ENCODE measurements around the gene APOBEC3C.
A peak's percentile ranks its signal among the peaks of the same experiment; 100 is the strongest.
"Not testable (repeated sequence)": the region's sequence is repeated elsewhere in the genome, so short reads cannot be mapped to it uniquely, and the experiment has no call there.

The APOBEC3C gene

GRCh38 chr22:38971791-38972190, 42.3 kb upstream of the APOBEC3C start:
- H3K27ac ChIP-seq (ENCODE audit: low read depth, low read length): no peak overlapping the region
- no peaks in the 10 kb centered on the region for H3K36me3 ChIP-seq (ENCODE audit: insufficient read depth, low read length)
- H3K27me3 ChIP-seq (ENCODE audit: insufficient read depth, low read length): no peaks in the 10 kb centered on the region
- H3K9ac ChIP-seq (ENCODE audit: low read depth, low read length): no peak overlapping the region
- WGBS: 95% methylated on average over 3 of the region's 3 CpGs
- no peaks in the 10 kb centered on the region for H3K4me1 ChIP-seq (ENCODE audit: insufficient read depth, low read length)
- H3K9me3 ChIP-seq (ENCODE audit: insufficient read depth, low read depth, low read length): peaks cover 13% of the 10 kb centered on the region
- no peak overlapping the region for H3K4me3 ChIP-seq (ENCODE audit: low read length)

DNA sequence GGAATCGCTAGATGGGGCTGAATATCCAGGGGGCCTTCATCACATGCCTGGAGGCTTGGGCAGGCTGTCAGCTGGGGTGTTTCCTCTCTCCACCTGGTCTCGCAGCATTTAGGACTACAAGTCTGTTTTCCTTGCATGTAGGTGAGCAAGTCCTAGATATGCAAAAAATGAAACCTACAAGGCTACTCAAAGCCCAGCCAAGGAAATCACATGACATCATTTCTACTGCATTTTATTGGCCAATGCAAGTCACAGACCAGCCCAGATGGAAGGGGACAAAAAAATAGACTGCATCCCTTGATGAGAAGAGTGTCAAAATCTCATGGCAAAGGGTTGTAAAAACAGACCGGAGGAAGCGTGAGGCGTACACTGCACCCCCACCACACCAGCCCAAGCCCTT, 41.5 kb upstream of the APOBEC3C start:
- Histone ChIP-seq H3K9ac (ENCODE audit: low read depth, low read length) (no peak overlapping the region), H3K4me1 (ENCODE audit: insufficient read depth, low read length) (no peaks in the 10 kb centered on the region), H3K27me3 (ENCODE audit: insufficient read depth, low read length) (no peaks in the 10 kb centered on the region), H3K9me3 (ENCODE audit: insufficient read depth, low read depth, low read length) (peaks cover 14% of the 10 kb centered on the region), H3K27ac (ENCODE audit: low read depth, low read length) (no peak overlapping the region), H3K36me3 (ENCODE audit: insufficient read depth, low read length) (no peaks in the 10 kb centered on the region), H3K4me3 (ENCODE audit: low read length) (no peak overlapping the region)
- 91% methylated on average over 5 of the region's 5 CpGs for WGBS

DNA sequence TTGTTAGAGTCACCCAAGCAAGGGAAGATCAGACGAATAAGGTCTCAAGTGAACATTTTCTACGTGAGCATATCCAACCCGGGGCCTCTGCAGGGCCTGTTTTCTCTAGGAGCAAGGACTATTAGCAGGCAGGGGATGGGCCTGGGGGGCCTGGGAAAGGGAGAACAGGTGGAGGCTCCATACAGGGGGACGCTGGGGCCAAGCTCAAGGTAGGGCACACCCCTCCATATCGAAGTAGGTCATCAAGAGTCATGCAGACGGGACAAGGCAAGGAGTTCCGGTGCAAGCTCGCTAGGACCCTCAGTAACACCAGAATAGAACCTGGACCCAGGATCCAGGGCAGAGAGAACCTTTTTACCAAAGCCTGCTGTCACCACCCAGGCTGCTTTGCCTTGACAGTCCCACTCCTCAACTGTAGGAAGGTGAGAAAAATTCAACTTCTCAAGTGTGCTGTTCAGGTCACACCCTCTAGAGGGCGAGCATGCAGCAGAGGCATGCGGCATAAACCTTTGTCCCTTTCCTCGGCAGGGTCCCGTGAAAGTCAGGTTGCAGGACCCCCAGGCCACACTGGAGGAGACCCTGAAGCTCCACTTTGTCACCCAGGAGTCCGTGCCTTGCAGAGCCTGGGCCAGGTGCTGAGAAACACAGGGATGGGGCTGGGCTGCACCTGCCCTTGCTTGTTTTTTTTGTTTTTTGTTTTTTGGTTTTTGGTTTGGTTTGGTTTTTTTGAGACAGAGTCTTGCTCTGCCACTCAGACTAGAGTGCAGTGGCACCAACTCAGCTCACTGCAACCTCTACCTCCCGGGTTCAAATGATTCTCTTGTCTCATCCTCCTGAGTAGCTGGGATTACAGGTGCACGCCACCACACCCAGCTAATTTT, 40.5 kb upstream of the APOBEC3C start:
- Histone ChIP-seq H3K27me3 (ENCODE audit: insufficient read depth, low read length) (no peaks in the 10 kb centered on the region), H3K36me3 (ENCODE audit: insufficient read depth, low read length) (no peaks in the 10 kb centered on the region), H3K9ac (ENCODE audit: low read depth, low read length) (no peak overlapping the region), H3K27ac (ENCODE audit: low read depth, low read length) (no peak overlapping the region), H3K4me3 (ENCODE audit: low read length) (no peak overlapping the region), H3K4me1 (ENCODE audit: insufficient read depth, low read length) (no peaks in the 10 kb centered on the region), H3K9me3 (ENCODE audit: insufficient read depth, low read depth, low read length) (peaks cover 14% of the 10 kb centered on the region)
- 56% methylated on average over 15 of the region's 15 CpGs for WGBS

GRCh38 chr22:38974170-38974825, 39.8 kb upstream of the APOBEC3C start:
- no peak overlapping the region for H3K4me3 ChIP-seq (ENCODE audit: low read length)
- no peaks in the 10 kb centered on the region for H3K27me3 ChIP-seq (ENCODE audit: insufficient read depth, low read length)
- WGBS: 92% methylated on average over 18 of the region's 18 CpGs
- H3K36me3 ChIP-seq (ENCODE audit: insufficient read depth, low read length): no peaks in the 10 kb centered on the region
- no peaks in the 10 kb centered on the region for H3K4me1 ChIP-seq (ENCODE audit: insufficient read depth, low read length)
- H3K9me3 ChIP-seq (ENCODE audit: insufficient read depth, low read depth, low read length): peaks cover 14% of the 10 kb centered on the region
- no peak overlapping the region for H3K27ac ChIP-seq (ENCODE audit: low read depth, low read length)
- H3K9ac ChIP-seq (ENCODE audit: low read depth, low read length): no peak overlapping the region

DNA sequence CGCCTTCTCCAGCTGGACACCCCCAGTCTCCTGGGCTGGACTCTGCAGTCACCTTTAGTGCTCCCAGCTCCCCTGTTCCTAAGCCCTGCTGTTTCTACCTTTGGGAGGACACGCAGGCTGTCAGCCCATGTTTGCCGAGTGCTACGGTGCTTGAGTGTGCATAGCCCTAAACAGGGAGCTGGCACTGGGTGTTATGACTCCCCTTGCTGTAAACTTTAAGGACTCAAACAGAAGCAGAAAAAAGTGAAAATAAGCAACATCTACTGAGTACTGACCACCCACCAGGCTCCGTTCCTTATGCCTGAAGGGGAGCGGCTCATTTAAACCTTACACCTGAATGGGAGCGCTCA, 39.3 kb upstream of the APOBEC3C start:
- H3K36me3 ChIP-seq (ENCODE audit: insufficient read depth, low read length): no peaks in the 10 kb centered on the region
- no peaks in the 10 kb centered on the region for H3K27me3 ChIP-seq (ENCODE audit: insufficient read depth, low read length)
- no peak overlapping the region for H3K9ac ChIP-seq (ENCODE audit: low read depth, low read length)
- 96% methylated on average over 7 of the region's 7 CpGs for WGBS
- no peaks in the 10 kb centered on the region for H3K4me1 ChIP-seq (ENCODE audit: insufficient read depth, low read length)
- H3K4me3 ChIP-seq (ENCODE audit: low read length): no peak overlapping the region
- peaks cover 14% of the 10 kb centered on the region for H3K9me3 ChIP-seq (ENCODE audit: insufficient read depth, low read depth, low read length)
- no peak overlapping the region for H3K27ac ChIP-seq (ENCODE audit: low read depth, low read length)

GRCh38 chr22:38977289-38977688, 36.8 kb upstream of the APOBEC3C start:
- not testable (repeated sequence) for H3K36me3 ChIP-seq (ENCODE audit: insufficient read depth, low read length); H3K27me3 ChIP-seq (ENCODE audit: insufficient read depth, low read length); H3K4me3 ChIP-seq (ENCODE audit: low read length); H3K27ac ChIP-seq (ENCODE audit: low read depth, low read length); H3K9ac ChIP-seq (ENCODE audit: low read depth, low read length)
- Histone ChIP-seq H3K9me3 (ENCODE audit: insufficient read depth, low read depth, low read length) (peaks cover 14% of the 10 kb centered on the region), H3K4me1 (ENCODE audit: insufficient read depth, low read length) (peaks cover 10% of the 10 kb centered on the region; the same call in 1 of the 2 replicates)
- 96% methylated on average over 4 of the region's 4 CpGs for WGBS

GRCh38 chr22:38980587-38980986, 33.5 kb upstream of the APOBEC3C start:
- H3K36me3 ChIP-seq (ENCODE audit: insufficient read depth, low read length); H3K27ac ChIP-seq (ENCODE audit: low read depth, low read length); H3K9ac ChIP-seq (ENCODE audit: low read depth, low read length); H3K27me3 ChIP-seq (ENCODE audit: insufficient read depth, low read length); H3K4me3 ChIP-seq (ENCODE audit: low read length): not testable (repeated sequence)
- H3K9me3 ChIP-seq (ENCODE audit: insufficient read depth, low read depth, low read length): peaks cover 19% of the 10 kb centered on the region
- peaks cover 10% of the 10 kb centered on the region; the same call in 1 of the 2 replicates for H3K4me1 ChIP-seq (ENCODE audit: insufficient read depth, low read length)
- WGBS: 91% methylated on average over 9 of the region's 10 CpGs

DNA sequence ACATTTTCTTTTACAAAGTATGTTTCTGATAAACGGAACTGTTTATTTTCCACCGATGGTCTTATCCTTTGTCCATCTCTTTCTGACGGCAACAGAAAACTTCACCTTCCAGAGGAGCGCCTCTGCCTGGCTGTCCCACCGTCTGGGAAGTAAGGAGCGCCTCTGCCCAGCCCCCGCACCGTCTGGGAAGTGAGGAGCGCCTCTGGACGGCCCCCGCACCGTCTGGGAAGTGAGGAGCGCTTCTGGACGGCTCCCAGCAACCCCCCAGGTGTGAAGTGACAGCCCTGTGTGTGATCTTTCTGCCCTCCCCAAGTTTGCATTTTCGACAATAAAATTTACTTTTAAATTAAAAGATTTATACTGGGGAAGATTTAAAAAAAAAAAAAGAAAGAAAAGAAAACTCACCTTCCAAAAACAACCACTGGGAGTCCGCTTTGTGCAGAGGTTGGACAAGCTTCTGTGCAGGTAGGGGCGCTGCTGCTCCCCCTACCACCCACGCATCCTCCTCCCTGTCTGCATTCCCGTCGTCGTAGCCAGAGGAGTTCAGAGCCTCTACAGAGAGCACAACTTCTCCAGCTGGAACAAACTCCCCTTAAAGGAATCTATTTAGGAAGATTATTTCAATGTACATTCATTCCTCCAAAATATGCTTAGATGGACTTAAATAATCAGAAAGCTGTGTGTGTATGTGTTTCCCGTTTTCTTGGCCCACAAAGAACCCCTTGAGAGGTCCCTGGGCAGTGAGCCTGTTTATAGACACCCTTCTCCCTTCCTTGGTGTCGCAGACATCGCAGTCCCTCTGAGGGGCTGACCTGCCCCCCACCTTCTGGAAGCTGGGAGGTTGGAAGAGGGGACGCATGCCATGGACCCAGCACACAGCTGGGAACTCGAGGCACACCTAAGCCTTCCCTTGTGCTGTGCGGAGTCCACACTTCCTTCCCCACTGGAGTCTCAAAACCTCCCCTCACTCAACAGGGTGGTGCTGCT, 32.8 kb upstream of the APOBEC3C start:
- Histone ChIP-seq H3K27me3 (ENCODE audit: insufficient read depth, low read length) (no peaks in the 10 kb centered on the region), H3K27ac (ENCODE audit: low read depth, low read length) (peak overlapping the region; percentile 50; the same call in 1 of the 2 replicates), H3K9me3 (ENCODE audit: insufficient read depth, low read depth, low read length) (peaks cover 12% of the 10 kb centered on the region), H3K36me3 (ENCODE audit: insufficient read depth, low read length) (no peaks in the 10 kb centered on the region), H3K4me1 (ENCODE audit: insufficient read depth, low read length) (peaks cover 10% of the 10 kb centered on the region; the same call in 1 of the 2 replicates), H3K4me3 (ENCODE audit: low read length) (no peak overlapping the region), H3K9ac (ENCODE audit: low read depth, low read length) (no peak overlapping the region)
- WGBS: 76% methylated on average over 26 of the region's 27 CpGs

DNA sequence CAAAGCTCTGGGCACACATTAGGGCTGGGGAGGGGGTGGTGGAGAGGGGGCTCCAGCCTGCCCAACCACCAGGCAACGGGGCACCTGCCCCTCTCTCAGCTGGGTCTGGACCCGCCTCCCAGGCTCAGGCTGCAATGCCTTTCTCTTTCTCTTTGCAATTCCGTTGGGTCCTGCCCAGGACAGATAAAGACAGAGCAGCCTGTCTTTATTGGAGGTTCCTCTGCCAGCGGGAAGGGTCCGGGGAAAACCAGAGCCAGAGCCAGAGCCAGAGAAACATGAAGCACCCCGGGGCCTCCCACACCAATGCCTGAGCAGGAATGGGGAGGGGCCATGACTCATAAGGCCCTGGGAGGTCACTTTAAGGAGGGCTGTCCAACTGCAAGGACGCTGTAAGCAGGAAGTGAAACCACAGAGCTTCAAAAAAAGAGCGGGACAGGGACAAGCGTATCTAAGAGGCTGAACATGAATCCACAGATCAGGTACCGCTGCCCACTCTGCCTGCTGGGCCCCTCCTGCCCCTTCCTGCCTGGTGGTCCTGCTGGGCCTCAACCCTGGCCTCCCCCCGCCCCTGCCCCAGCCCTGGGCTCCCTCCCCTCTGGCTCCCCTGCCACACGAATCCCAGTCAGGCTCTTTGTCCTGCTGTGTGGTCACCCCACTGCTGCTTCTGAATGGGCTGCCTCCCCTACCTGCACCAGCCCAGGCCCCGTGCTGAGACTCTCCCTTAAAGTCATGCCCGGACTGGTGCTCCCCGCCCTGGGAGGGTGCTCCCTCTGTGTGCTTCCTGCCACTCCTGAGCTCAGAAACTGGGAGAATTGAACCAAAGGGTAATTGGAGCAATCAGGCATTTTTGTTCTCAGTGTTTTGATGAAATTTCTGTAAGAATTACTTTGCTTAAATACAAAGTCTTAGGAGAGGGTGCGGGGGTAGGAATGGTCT, 31.8 kb upstream of the APOBEC3C start, which contains the start of gene APOBEC3B:
Gene APOBEC3B (plus strand): TSS at position 356 of the 936 bp plus-strand sequence. CDS start 107 bp downstream, at position 463.
- peak within 1 kb of the TSS; percentile 50; the same call in 1 of the 2 replicates for H3K27ac ChIP-seq (ENCODE audit: low read depth, low read length)
- H3K36me3 ChIP-seq (ENCODE audit: insufficient read depth, low read length): no peaks in the 10 kb centered on the region
- 0 out of 2 replicates have a peak within 1 kb of the TSS, but pooled peaks have one; percentile 23 for H3K4me3 ChIP-seq (ENCODE audit: low read length)
- WGBS: 48% methylated on average over 16 of the region's 16 CpGs
- H3K27me3 ChIP-seq (ENCODE audit: insufficient read depth, low read length): no peaks in the 10 kb centered on the region
- H3K9me3 ChIP-seq (ENCODE audit: insufficient read depth, low read depth, low read length): peaks cover 6% of the 10 kb centered on the region; the same call in 1 of the 2 replicates
- no peak within 1 kb of the TSS for H3K9ac ChIP-seq (ENCODE audit: low read depth, low read length)
- peaks cover 10% of the 10 kb centered on the region; the same call in 1 of the 2 replicates for H3K4me1 ChIP-seq (ENCODE audit: insufficient read depth, low read length)

DNA sequence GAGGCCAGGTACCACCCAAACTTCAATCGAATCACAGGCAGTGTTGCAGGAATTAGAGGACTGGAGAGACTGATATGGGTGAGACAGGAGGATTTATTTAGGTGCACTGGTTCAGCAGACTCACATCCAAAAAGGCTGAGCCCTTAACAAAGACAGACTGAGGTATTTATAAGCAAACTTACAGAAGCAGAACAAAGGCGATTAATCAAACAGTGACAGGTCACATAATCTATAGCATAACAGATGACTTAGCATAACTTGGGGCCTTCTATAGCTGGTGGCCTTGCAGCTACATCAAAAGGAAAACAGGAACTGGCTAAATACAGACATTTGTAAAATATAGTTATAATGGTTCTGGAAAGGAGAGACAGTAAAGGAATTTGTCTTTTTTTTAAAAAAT, 29.8 kb upstream of the APOBEC3C start:
- WGBS: 93% methylated on average over 2 of the region's 2 CpGs
- Histone ChIP-seq H3K4me1 (ENCODE audit: insufficient read depth, low read length) (peaks cover 10% of the 10 kb centered on the region; the same call in 1 of the 2 replicates), H3K36me3 (ENCODE audit: insufficient read depth, low read length) (no peaks in the 10 kb centered on the region), H3K9ac (ENCODE audit: low read depth, low read length) (no peak overlapping the region), H3K9me3 (ENCODE audit: insufficient read depth, low read depth, low read length) (peaks cover 6% of the 10 kb centered on the region; the same call in 1 of the 2 replicates), H3K4me3 (ENCODE audit: low read length) (no peak overlapping the region), H3K27ac (ENCODE audit: low read depth, low read length) (no peak overlapping the region), H3K27me3 (ENCODE audit: insufficient read depth, low read length) (no peaks in the 10 kb centered on the region)
